Measurements from ENCODE around the gene CRACR2A. TPM values are rescaled to one million over a fixed set of nuclear protein-coding genes. Genes with fewer than 3 reads are reported as not detected.

Gene CRACR2A
- total and polyA plus RNA-seq, 2 of the 4 experiments (the other 2 are of a cell fraction), result 0.54 to 0.60 TPM

DNA sequence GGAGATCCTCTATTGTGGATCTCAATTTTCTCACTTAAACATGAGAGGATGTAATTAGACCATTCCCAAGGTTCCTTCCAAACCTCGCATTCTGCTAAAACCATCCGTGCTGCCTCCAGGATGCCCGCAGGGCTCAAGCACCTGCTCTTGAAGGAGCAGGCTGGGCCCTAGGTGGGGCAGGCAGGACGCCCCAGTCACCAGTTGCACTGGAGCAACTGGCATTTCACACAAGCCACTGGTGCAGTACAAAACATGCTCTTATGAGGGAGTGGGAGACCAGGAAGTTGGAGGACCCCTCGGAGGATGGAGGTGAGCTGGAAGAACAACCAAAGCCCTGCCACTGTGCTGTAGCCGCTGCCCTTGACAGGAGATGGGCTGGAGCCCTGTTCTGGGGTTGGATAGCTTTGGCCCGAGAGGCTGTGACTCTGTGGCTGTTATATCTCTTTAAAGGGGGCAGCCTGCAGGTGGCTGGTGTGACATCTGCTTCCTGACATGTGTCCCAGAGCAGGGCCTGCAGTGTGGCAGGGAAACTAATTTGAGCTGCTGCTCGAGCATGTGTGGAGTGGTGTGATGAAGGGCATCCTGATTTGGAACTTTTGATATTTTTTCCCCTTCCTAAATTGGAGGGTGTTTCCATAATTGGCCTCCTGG, 122.2 kb downstream of the CRACR2A start:
- Histone ChIP-seq H2AK5ac (ENCODE audit: low read depth, low read length) (no peak overlapping the region), H3K4me3 (ENCODE audit: insufficient read depth, low read depth, low read length) (no peak overlapping the region), H3K36me3 (ENCODE audit: control insufficient read depth, insufficient read depth, low read length) (no peaks in the 10 kb centered on the region), H4K8ac (ENCODE audit: low read depth in 2 of 2, low read length in 2 of 2) (no peak overlapping the region), H3K9ac (ENCODE audit: low read depth, low read length) (no peak overlapping the region), H3K27ac (ENCODE audit: insufficient read depth, low read length) (no peak overlapping the region), H3K18ac (ENCODE audit: low read depth, low read length) (no peak overlapping the region), H3K4me1 (ENCODE audit: control insufficient read depth, insufficient read depth, low read length) (no peaks in the 10 kb centered on the region), H2BK5ac (ENCODE audit: low read depth, low read length, poor library complexity, severe bottlenecking) (no peak overlapping the region), H4K20me1 (ENCODE audit: insufficient read depth, low read length) (no peaks in the 10 kb centered on the region), H3K56ac (ENCODE audit: extremely low read depth, insufficient read depth, low read length) (no peak overlapping the region), H3K23ac (ENCODE audit: low read depth, low read length) (no peak overlapping the region), H3K14ac (replicated peaks; ENCODE audit: low read depth, low read length) (no peak overlapping the region), H3K9me3 (ENCODE audit: control insufficient read depth, insufficient read depth, low read length) (no peaks in the 10 kb centered on the region), H3K9me1 (ENCODE audit: insufficient read depth, low read length) (no peaks in the 10 kb centered on the region), H2BK20ac (ENCODE audit: low read depth, low read length) (no peak overlapping the region), H3K27me3 (ENCODE audit: control insufficient read depth, insufficient read depth, low read length) (peaks cover 19% of the 10 kb centered on the region), H2BK120ac (ENCODE audit: low read depth, low read length) (no peak overlapping the region), H2AK9ac (replicated peaks; ENCODE audit: low read depth, low read length, poor library complexity) (no peak overlapping the region), H2AFZ (replicated peaks; ENCODE audit: low read length, poor library complexity) (no peak overlapping the region), H2BK15ac (ENCODE audit: low read depth, low read length) (no peak overlapping the region), H4K5ac (ENCODE audit: low read depth, low read length) (no peak overlapping the region), H4K91ac (ENCODE audit: insufficient read depth, low read depth, low read length) (no peak overlapping the region), H3K4me2 (ENCODE audit: low read depth, low read length) (no peak overlapping the region), H3K79me1 (ENCODE audit: low read depth in 1 of 2, low read length in 2 of 2) (no peaks in the 10 kb centered on the region), H3K4ac (ENCODE audit: low read depth, low read length) (no peak overlapping the region)
- ChIA-PET CTCF (no interaction called here), POLR2A (ENCODE audit: unreplicated experiment) (no interaction called here)
- 74% methylated on average over 3 of the region's 8 CpGs; no CpG with 5 or more reads in 1 of the 2 experiments for WGBS, 2 experiments (ENCODE audit: extremely low coverage in 2 of 2, insufficient read length in 1 of 2)
- BruUV-seq (replicated peaks), result no TSS peak
- in situ Hi-C loops (cut with MboI; ENCODE audit: low sequenced_read_pairs), result no loop called here
- DNase-seq (no peak), ATAC-seq (ENCODE audit: low read depth) (no peak)
- dilution Hi-C loops (cut with HindIII; ENCODE audit: low sequenced_read_pairs, unreplicated experiment), result no loop called here
- intact Hi-C loops (cut with micrococcal nuclease), result no loop called here
- no peak for TF ChIP-seq FOS (IDR thresholded peaks at IDR 0.05; ENCODE audit: low read depth, low read length)
- no peak for TF ChIP-seq MXI1 (IDR thresholded peaks at IDR 0.05; ENCODE audit: borderline replicate concordance, low read depth, low read length)
- TF ChIP-seq, protein P1, sequence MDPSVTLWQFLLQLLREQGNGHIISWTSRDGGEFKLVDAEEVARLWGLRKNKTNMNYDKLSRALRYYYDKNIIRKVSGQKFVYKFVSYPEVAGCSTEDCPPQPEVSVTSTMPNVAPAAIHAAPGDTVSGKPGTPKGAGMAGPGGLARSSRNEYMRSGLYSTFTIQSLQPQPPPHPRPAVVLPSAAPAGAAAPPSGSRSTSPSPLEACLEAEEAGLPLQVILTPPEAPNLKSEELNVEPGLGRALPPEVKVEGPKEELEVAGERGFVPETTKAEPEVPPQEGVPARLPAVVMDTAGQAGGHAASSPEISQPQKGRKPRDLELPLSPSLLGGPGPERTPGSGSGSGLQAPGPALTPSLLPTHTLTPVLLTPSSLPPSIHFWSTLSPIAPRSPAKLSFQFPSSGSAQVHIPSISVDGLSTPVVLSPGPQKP (IDR thresholded peaks at IDR 0.05; ENCODE audit: borderline replicate concordance, low read depth, low read length), result no peak
- no peak for TF ChIP-seq RAD21 (IDR thresholded peaks at IDR 0.05; ENCODE audit: low read length)
- no peak for TF ChIP-seq BHLHE40 (IDR thresholded peaks at IDR 0.05; ENCODE audit: low read depth, low read length)
- TF ChIP-seq MAZ (IDR thresholded peaks at IDR 0.05; ENCODE audit: borderline replicate concordance, low read depth, low read length), result no peak
- no peak for TF ChIP-seq RCOR1 (IDR thresholded peaks at IDR 0.05; ENCODE audit: insufficient replicate concordance, low read length)
- TF ChIP-seq NFE2L2 (IDR thresholded peaks at IDR 0.05; ENCODE audit: low read depth, low read length), result no peak
- TF ChIP-seq SMC3 (IDR thresholded peaks at IDR 0.05; ENCODE audit: low read depth, low read length), result no peak
- TF ChIP-seq POLR2A (IDR thresholded peaks at IDR 0.05; ENCODE audit: low read depth, low read length), result no peak
- TF ChIP-seq, protein P2, sequence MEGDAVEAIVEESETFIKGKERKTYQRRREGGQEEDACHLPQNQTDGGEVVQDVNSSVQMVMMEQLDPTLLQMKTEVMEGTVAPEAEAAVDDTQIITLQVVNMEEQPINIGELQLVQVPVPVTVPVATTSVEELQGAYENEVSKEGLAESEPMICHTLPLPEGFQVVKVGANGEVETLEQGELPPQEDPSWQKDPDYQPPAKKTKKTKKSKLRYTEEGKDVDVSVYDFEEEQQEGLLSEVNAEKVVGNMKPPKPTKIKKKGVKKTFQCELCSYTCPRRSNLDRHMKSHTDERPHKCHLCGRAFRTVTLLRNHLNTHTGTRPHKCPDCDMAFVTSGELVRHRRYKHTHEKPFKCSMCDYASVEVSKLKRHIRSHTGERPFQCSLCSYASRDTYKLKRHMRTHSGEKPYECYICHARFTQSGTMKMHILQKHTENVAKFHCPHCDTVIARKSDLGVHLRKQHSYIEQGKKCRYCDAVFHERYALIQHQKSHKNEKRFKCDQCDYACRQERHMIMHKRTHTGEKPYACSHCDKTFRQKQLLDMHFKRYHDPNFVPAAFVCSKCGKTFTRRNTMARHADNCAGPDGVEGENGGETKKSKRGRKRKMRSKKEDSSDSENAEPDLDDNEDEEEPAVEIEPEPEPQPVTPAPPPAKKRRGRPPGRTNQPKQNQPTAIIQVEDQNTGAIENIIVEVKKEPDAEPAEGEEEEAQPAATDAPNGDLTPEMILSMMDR (conservative IDR thresholded peaks at IDR 0.05; ENCODE audit: low read depth, low read length), result no peak
- no peak for TF ChIP-seq RFX5 (IDR thresholded peaks at IDR 0.05; ENCODE audit: low read depth, low read length)
- TF ChIP-seq MAFK (IDR thresholded peaks at IDR 0.05; ENCODE audit: low read depth, low read length), result no peak
- no peak for TF ChIP-seq CHD1 (IDR thresholded peaks at IDR 0.05; ENCODE audit: low read depth, low read length)
- TF ChIP-seq, protein P3, sequence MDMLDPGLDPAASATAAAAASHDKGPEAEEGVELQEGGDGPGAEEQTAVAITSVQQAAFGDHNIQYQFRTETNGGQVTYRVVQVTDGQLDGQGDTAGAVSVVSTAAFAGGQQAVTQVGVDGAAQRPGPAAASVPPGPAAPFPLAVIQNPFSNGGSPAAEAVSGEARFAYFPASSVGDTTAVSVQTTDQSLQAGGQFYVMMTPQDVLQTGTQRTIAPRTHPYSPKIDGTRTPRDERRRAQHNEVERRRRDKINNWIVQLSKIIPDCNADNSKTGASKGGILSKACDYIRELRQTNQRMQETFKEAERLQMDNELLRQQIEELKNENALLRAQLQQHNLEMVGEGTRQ (IDR thresholded peaks at IDR 0.05; ENCODE audit: low read depth, low read length), result no peak
- TF ChIP-seq CEBPB (IDR thresholded peaks at IDR 0.05; ENCODE audit: low read depth, low read length), result no peak

All from IMR-90 (cell line).